NB4 (cell line): ENCODE data around the gene MAP3K21.

ENCODE experiments used
- POLR2A ChIP-seq: IDR thresholded peaks from 2 replicates; pipeline ENCODE4 v1.6.1; 2011; ENCODE audit warnings: mild to moderate bottlenecking; ENCODE audit not compliant: insufficient read length; ENCODE audit errors: extremely low read depth
- TF ChIP-seq, protein P1 (sequence below): IDR thresholded peaks from one replicate; pipeline ENCODE4 v1.5.1; 2012; ENCODE audit warnings: low read depth, low read length

DNA sequence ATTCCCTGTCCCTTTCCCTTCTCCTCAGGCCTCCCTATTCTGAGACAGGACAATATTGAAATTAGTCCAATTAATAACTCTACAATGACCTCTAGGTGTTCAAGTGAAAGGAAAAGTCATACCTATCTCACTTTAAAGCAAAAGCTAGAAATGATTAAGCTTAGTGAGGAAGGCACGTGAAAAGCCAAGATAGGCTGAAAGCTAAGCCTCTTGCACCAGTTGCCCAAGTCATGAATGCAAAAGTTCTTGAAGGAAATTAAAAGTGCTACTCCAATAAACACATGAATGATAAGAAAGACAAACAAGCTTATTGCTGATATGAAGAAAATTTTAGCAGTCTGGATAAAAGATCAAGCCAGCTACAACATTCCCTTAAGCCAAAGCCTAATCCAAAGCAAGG is 3.8 kb upstream of the MAP3K21 start:
- TF ChIP-seq, protein P1, sequence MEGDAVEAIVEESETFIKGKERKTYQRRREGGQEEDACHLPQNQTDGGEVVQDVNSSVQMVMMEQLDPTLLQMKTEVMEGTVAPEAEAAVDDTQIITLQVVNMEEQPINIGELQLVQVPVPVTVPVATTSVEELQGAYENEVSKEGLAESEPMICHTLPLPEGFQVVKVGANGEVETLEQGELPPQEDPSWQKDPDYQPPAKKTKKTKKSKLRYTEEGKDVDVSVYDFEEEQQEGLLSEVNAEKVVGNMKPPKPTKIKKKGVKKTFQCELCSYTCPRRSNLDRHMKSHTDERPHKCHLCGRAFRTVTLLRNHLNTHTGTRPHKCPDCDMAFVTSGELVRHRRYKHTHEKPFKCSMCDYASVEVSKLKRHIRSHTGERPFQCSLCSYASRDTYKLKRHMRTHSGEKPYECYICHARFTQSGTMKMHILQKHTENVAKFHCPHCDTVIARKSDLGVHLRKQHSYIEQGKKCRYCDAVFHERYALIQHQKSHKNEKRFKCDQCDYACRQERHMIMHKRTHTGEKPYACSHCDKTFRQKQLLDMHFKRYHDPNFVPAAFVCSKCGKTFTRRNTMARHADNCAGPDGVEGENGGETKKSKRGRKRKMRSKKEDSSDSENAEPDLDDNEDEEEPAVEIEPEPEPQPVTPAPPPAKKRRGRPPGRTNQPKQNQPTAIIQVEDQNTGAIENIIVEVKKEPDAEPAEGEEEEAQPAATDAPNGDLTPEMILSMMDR = no peak
- no peak for TF ChIP-seq POLR2A
